ENCODE measurements around the gene HBM.

- TF ChIP-seq CTCF (IDR thresholded peaks at IDR 0.05) (no peak), EP300 (IDR thresholded peaks at IDR 0.05; ENCODE audit: low read depth) (no peak)
These were observed 23.3 kb upstream of the HBM start for GRCh38 chr16:142405-142967.

Data from transverse colon (tissue), 3 donors.